Measurements from ENCODE around the gene SLC35E3.

Gene SLC35E3

GRCh38 chr12:68745904-68746571 is at the start of gene SLC35E3:
SLC35E3 (plus strand) TSS chr12:68746176; CDS start chr12:68746378, 202 bp downstream.
- peak; percentile 87 for FAIRE-seq
- DNase-seq (ENCODE audit: extremely low spot score, insufficient read length, low read depth), result peak; percentile 96

- no peak for FAIRE-seq
- no peak for DNase-seq (ENCODE audit: extremely low spot score, insufficient read length, low read depth)
Observed at GRCh38 chr12:68699486-68699885, 46.5 kb upstream of the SLC35E3 start.

- FAIRE-seq (no peak), DNase-seq (ENCODE audit: extremely low spot score, insufficient read length, low read depth) (no peak)
Observed at GRCh38 chr12:68727776-68728175, 18.2 kb upstream of the SLC35E3 start.

GRCh38 chr12:68733661-68734071 is 12.3 kb upstream of the SLC35E3 start:
- no peak for DNase-seq (ENCODE audit: extremely low spot score, insufficient read length, low read depth)
- no peak for FAIRE-seq

GRCh38 chr12:68739891-68740290 is 6.1 kb upstream of the SLC35E3 start:
- DNase-seq (ENCODE audit: extremely low spot score, insufficient read length, low read depth) (no peak), FAIRE-seq (no peak)

- FAIRE-seq (no peak), DNase-seq (ENCODE audit: extremely low spot score, insufficient read length, low read depth) (no peak)
Observed at GRCh38 chr12:68743356-68743755, 2.6 kb upstream of the SLC35E3 start.

GRCh38 chr12:68745376-68745903 is 536 bp upstream of the SLC35E3 start:
- DNase-seq (ENCODE audit: extremely low spot score, insufficient read length, low read depth) (no peak), FAIRE-seq (no peak)

GRCh38 chr12:68746572-68747180 is 700 bp downstream of the SLC35E3 start:
- DNase-seq (ENCODE audit: extremely low spot score, insufficient read length, low read depth) (peak; percentile 5), FAIRE-seq (peak; percentile 47)

- FAIRE-seq (no peak), DNase-seq (ENCODE audit: extremely low spot score, insufficient read length, low read depth) (no peak)
Observed at GRCh38 chr12:68749443-68749842, 3.5 kb downstream of the SLC35E3 start.

GRCh38 chr12:68749861-68750260 is 3.9 kb downstream of the SLC35E3 start:
- no peak for DNase-seq (ENCODE audit: extremely low spot score, insufficient read length, low read depth)
- FAIRE-seq, result no peak

- no peak for FAIRE-seq
- no peak for DNase-seq (ENCODE audit: extremely low spot score, insufficient read length, low read depth)
Observed at GRCh38 chr12:68750506-68750905, 4.5 kb downstream of the SLC35E3 start.

- DNase-seq (ENCODE audit: extremely low spot score, insufficient read length, low read depth) (no peak), FAIRE-seq (no peak)
Observed at GRCh38 chr12:68755536-68756243, 9.7 kb downstream of the SLC35E3 start.

- FAIRE-seq (no peak), DNase-seq (ENCODE audit: extremely low spot score, insufficient read length, low read depth) (no peak)
Observed at GRCh38 chr12:68759852-68760251, 13.9 kb downstream of the SLC35E3 start.

- no peak for FAIRE-seq
- DNase-seq (ENCODE audit: extremely low spot score, insufficient read length, low read depth), result no peak
Observed at GRCh38 chr12:68760806-68761441, 14.9 kb downstream of the SLC35E3 start.

- no peak for DNase-seq (ENCODE audit: extremely low spot score, insufficient read length, low read depth)
- FAIRE-seq, result no peak
Observed at GRCh38 chr12:68761442-68761812, 15.5 kb downstream of the SLC35E3 start.

GRCh38 chr12:68761901-68762630 is 16.1 kb downstream of the SLC35E3 start:
- no peak for FAIRE-seq
- DNase-seq (ENCODE audit: extremely low spot score, insufficient read length, low read depth), result no peak

- FAIRE-seq (no peak), DNase-seq (ENCODE audit: extremely low spot score, insufficient read length, low read depth) (no peak)
Observed at GRCh38 chr12:68762691-68763090, 16.7 kb downstream of the SLC35E3 start.

- no peak for FAIRE-seq
- no peak for DNase-seq (ENCODE audit: extremely low spot score, insufficient read length, low read depth)
Observed at GRCh38 chr12:68765696-68766095, 19.7 kb downstream of the SLC35E3 start.

GRCh38 chr12:68766646-68767045 is 20.7 kb downstream of the SLC35E3 start:
- FAIRE-seq (no peak), DNase-seq (ENCODE audit: extremely low spot score, insufficient read length, low read depth) (no peak)

- no peak for FAIRE-seq
Observed at GRCh38 chr12:68767191-68767590, 21.2 kb downstream of the SLC35E3 start.

More at GRCh38 chr12:68767191-68767590, 21.2 kb downstream of the SLC35E3 start:
- no peak for DNase-seq (ENCODE audit: extremely low spot score, insufficient read length, low read depth)

All from GM18507 (cell line).